ENCODE measurements around the gene CR1L.
"Not testable (repeated sequence)": the region's sequence is repeated elsewhere in the genome, so short reads cannot be mapped to it uniquely, and the experiment has no call there.

Gene CR1L

DNA sequence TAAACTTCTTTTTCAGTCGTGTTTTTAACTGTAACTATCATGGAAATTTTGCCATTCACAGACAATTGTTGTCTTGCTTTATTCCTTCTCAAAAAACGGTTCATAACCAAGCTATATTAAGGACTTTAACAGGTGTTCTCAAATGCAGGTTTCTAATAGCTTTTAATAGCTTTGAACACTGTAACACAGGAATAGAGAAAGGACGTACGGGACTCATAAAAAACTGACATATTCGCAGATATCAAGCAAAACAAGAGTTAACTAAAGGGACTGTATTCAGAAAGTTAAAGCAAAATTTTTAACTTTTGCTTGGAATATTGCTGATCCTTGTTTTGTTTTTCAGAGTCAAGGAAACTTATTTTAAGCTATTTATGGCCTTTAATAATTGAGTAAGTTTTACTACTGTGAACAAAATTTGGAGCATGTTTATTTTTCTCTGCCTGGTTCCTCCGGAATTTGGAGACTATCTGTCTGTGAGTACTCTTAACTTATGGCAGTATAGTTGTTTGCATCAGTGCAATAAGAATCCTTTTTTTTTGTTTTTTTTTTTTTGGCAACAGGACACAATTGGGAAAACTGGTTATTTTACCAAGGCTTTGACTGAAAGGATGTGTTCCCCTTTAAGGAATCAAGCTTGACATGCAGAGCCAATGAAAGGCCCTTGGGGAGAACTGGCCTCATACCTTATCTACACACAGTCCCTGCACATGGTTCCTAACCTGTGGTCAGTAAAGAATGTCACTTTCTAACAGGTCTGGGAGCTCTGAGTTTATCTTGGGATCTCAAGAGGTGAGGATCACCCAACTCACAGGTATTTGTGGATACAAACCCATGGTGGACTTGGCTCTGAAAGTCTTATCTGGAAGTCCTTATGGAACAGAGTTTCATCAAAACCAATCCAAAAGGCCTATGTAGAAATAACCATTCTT, 101.2 kb downstream of the CR1L start:
- DNase-seq (ENCODE audit: low read depth): no peak

DNA sequence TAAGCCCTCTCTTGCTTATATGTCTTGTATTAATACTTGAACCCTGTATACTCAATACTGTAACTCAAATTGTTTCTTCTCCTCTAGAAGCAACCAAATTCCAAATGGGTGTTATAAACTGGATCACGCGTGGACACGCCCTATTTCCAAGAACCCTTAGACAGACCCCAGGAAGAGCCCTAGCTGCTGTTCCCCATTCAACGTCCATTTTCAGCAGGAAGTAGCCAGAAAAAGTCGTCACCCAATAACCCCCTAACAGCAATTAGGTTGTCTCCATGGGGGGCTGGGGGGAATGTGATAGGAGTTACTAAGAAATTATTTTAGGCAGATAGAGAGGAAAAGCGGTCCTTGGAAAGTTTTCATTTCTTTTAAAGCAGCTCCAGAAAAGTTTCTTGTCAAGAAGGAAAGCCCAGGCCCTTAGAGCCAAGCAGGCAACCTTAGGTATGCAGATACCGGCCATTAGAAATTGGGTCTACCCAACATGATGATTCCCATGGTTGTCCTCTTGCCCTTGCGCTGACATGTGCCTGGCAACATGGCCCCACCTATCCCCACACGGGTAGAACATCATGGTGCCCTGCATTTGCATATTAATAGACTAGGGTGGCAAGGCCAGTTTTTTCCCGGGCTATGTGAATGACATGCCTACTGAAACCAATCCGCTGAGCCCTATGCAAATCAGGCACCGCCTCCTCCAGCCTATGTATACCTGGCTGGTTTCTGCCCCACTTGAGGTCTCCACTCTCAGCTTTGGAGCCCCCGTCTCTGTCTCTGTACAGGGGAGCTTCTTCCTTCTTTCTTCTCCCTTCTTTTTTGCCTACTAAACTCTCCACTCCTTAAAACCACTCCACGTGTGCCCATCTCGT, 102.9 kb downstream of the CR1L start:
- no peak for DNase-seq (ENCODE audit: low read depth)

DNA sequence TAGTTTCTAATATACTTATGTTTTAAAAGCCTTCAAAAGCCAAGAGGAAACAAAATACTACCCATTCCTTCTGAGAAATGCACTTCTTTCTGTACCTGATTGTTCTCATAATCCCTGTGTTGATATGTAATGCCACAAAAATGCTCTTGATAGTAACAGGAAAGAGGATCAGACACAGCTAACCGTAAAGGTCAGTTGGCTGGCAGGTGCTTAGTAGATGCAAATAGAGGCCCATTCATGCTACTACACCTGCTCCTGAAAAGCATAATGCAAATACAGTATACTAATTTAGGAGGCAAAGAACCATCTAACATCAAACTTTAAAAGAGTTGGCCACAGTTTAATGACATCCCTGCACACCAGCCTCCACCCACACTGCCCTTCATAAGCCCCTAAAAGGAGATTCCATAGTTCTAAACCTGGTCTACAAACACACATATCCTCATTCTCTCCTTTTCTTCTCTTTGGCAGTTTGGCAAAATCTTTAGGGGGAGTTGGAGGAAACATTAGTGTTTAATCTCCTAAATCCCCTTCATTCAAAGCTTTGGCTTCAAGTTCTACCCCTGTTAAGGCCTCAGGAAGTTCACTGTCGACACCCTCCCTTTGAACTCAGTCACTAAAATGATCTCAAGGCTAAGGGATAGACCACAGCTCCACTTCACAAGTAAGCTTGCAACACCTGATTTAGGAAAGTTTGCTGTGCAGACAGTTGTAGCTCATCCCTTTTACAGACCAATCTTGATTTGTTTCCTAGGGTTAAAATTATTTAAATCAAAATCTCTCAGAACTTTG, 104.0 kb downstream of the CR1L start:
- no peak for DNase-seq (ENCODE audit: low read depth)

DNA sequence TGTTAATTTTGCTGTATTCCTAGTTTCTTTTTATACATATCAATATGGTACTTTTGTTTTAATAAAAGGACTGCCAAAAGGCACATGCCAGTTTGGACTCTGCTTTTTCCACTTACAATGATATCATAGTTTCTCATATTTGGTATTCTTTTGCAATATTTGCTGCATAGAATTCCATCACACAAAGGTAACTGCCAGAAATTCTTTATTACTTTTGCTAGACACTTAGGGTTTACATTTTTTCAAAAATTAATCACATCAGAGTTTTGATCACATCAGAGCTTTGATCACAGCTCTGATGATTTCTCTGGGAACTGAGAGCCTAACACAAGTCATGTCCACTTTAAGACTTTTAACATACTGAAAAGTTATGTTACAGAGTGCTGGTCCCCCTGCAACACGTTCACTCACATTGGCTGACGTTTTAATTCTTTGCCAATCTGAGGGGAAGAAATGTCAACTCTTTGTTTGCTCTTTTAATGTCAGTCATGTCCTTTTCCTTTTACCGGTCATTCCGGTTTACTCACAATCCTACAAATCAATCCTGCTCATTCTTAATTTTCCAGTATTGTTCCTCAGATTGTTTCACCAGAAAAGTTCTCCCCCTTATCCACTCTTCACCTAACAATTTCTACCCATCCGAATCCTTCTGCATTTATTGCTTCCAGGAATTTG, 105.8 kb downstream of the CR1L start:
- no peak for DNase-seq (ENCODE audit: low read depth)

GRCh38 chr1:207751463-207751789, 106.5 kb downstream of the CR1L start:
- not testable (repeated sequence) for DNase-seq (ENCODE audit: low read depth)

DNA sequence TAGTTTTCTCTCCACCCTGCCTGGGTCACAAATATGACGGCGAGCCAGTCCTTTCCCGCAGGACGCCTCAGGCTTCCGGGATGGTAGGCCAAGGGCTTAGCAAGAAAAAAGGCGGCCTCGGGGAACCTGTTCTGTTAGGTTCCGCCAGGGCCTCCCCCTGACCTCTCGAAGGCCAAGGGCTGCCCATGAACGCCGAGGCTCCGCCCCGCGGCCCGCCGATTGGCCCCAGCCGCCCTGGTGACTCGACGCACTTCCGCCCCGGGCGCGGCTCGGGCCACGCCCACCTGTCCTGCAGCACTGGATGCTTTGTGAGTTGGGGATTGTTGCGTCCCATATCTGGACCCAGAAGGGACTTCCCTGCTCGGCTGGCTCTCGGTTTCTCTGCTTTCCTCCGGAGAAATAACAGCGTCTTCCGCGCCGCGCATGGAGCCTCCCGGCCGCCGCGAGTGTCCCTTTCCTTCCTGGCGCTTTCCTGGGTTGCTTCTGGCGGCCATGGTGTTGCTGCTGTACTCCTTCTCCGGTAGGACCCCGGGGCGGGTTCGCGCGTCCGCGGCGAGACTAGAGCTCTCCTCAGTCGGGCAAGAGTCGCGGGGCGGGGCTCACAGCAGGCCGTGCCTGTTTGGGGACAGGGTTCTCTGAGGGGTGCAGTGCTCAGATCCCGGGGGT, 107.0 kb downstream of the CR1L start, which contains the start of gene CD46:
Gene CD46 (plus strand): TSS at position 265 of the 666 bp plus-strand sequence. CDS start 159 bp downstream, at position 424.
- peak; percentile 84 for DNase-seq (ENCODE audit: low read depth)

DNA sequence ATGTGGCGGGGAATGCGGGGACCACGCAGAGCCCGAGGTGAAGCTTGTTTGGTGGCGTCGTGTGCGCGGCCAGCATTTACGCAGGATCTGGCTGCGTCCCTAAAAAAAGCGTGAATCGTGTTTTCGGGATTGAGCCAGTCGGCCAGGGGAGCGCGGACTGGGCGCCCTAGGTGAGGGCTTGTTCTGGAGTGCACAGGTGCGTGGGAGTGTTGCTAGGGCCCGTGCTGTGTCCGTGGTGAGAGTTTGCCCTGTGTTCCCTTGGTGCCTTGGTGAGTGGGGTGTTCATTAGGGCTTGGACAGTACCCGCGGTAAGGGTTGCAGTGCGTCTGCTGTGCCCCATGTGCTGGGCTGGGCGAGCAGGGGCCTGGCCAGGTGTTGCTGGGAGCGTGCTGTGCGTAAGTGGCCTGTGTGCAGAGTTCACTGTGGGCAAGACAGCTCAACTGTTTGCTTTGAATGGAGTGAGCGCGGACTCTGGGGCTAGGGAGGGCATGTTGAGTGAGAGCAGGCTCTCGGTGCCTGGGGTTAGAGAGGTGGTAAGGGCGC, 107.6 kb downstream of the CR1L start:
- peak; percentile 7 for DNase-seq (ENCODE audit: low read depth)

DNA sequence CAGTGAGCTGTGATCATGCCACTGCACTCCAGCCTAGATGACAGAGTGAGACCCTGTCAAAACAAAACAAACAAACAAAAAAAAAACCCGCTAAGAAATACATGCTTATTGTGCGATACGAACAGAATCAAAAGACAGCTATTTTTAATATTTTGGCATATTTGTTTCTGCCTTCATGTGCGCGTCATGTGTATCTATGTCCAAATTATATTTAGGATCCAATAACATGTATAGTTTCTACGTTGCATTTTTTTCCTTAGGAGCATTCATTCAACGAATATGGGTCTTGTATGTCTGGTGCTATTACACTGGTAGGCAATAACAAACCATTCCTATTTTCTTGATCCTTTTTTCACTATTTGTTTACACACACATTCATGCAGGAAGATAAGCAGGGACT, 108.7 kb downstream of the CR1L start:
- no peak for DNase-seq (ENCODE audit: low read depth)

DNA sequence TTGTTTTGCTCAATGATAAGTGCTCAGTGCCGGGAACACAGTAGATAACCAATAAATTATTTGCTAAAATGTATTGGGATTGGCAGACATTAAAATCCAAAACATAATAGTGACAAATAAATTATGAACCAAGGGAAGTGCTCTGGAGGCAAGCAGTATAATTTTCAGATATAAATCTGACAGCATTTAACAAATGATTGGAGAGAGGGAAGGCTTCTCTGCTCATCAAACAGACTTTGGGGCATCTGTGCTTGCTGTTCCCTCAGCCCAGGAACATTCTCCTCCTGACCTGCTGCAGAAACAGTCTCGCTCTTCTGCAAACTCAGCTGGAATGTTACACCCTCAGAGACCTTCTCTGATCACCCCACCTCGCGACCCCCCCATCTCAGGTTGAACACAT, 109.1 kb downstream of the CR1L start:
- DNase-seq (ENCODE audit: low read depth): no peak

GRCh38 chr1:207754974-207755700, 110.2 kb downstream of the CR1L start:
- no peak for DNase-seq (ENCODE audit: low read depth)

GRCh38 chr1:207755846-207756693, 111.1 kb downstream of the CR1L start:
- DNase-seq (ENCODE audit: low read depth): no peak

DNA sequence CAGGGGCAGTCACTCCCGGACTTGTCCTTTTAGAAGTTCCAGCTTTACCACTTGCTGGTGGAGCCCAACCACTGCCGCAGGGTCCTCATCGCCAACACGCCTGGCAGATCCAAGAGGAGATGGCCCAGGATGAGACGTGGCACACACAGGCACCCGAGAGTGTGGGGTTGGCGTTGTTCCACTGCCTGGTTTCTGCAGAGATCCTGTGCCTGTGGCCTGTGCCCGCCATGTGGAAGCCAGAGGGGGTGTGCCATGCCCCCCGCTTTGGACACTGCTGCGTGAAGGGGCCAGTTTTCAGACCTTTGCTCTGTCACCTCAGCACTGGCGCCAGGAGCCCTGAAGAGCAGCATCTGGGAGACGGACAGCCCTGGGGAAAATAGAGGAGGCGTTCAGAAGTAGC, 117.7 kb downstream of the CR1L start:
- no peak for DNase-seq (ENCODE audit: low read depth)

GRCh38 chr1:207763091-207763490, 118.2 kb downstream of the CR1L start:
- no peak for DNase-seq (ENCODE audit: low read depth)

DNA sequence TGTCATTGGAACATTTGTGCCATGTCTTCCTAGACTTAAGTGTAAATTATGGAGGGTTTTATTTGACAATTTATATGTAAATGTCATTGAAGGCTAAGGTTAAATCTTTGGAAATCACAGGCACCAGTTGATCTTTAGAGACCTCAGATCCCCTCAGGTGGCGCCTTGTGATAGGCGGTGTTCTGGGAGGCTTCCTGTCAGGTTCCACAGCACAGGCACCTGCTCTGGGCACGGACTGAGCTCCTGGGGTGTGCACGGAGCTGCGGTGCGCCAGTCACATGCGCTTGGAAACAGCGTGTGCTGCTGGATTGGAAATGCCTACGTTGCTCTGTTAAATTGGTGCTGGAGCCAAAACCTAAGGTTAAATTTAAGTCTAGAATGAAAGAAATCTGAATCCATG, 119.0 kb downstream of the CR1L start:
- no peak for DNase-seq (ENCODE audit: low read depth)

DNA sequence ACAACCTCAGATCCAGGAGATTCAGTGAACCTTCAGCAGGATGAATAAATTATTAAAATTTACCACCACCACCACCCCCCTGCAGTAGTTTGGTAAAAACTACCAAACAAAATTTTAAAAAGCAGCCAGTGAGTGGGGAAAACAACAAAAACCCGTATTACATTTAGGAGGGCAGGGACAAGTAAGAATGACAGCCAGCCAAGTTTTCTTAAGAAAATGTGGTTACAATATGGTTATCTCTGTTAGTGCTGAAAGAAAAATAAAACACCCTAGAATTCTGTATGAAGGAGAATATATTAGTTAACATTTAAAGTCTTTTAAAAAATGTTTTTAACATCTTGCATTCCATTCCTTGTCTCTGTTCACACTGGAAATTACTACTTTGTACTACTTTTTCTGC, 121.6 kb downstream of the CR1L start:
- DNase-seq (ENCODE audit: low read depth): no peak

- DNase-seq (ENCODE audit: low read depth): not testable (repeated sequence)
Observed at GRCh38 chr1:207770514-207770913, 125.6 kb downstream of the CR1L start.
